Skeletal muscle satellite cell (primary cell): ENCODE measurements around the gene PRAMEF12.

Experiments used
- H3K27me3 ChIP-seq: 2 replicates; pipeline ENCODE4 v1.7.0; 2013; ENCODE audit warnings: low read length; ENCODE audit not compliant: control insufficient read depth, insufficient read depth
- H3K36me3 ChIP-seq: 2 replicates; pipeline ENCODE4 v1.7.0; 2013; ENCODE audit warnings: mild to moderate bottlenecking, control low read depth, low read length; ENCODE audit not compliant: insufficient read depth
- H3K4me1 ChIP-seq: 2 replicates; pipeline ENCODE4 v1.7.0; 2013; ENCODE audit warnings: low read length; ENCODE audit not compliant: control insufficient read depth, insufficient read depth
- H3K4me2 ChIP-seq: 2 replicates; pipeline ENCODE4 v1.7.0; 2013; ENCODE audit warnings: mild to moderate bottlenecking, low read length
- H3K4me3 ChIP-seq: 2 replicates; pipeline ENCODE4 v1.7.0; 2013; ENCODE audit warnings: low read length
- H3K9ac ChIP-seq: 2 replicates; pipeline ENCODE4 v1.7.0; 2013; ENCODE audit warnings: mild to moderate bottlenecking, low read depth, low read length, moderate library complexity
- H3K9me3 ChIP-seq: replicated peaks from 2 replicates; pipeline ENCODE4 v1.7.0; 2013; ENCODE audit warnings: mild to moderate bottlenecking, control low read depth, low read length

The PRAMEF12 gene

DNA sequence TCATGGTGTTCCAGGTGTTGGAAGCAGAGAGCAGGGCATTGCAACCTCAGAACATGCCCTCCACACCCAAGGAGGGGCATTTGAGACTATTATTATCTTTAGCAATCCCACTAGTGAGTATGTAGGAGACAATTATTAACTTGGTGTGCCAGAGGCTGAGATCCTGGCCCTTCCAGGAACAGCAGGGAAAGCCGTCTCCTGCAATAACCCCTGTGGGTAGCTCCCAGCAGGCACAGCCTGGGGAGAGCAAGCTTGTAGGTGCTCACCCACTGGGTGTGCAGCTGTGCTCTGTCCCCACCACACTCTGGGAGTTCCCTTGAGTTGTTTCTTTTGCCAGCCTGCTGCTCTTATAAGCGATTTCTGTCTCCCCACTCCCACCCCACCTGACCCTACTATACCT, 17.3 kb upstream of the PRAMEF12 start:
- H3K36me3 ChIP-seq = no peaks in the 10 kb centered on the region
- H3K4me1 ChIP-seq = no peaks in the 10 kb centered on the region
- H3K4me2 ChIP-seq = no peak overlapping the region
- no peak overlapping the region for H3K9ac ChIP-seq
- H3K4me3 ChIP-seq = no peak overlapping the region
- no peaks in the 10 kb centered on the region for H3K9me3 ChIP-seq
- H3K27me3 ChIP-seq = no peaks in the 10 kb centered on the region

DNA sequence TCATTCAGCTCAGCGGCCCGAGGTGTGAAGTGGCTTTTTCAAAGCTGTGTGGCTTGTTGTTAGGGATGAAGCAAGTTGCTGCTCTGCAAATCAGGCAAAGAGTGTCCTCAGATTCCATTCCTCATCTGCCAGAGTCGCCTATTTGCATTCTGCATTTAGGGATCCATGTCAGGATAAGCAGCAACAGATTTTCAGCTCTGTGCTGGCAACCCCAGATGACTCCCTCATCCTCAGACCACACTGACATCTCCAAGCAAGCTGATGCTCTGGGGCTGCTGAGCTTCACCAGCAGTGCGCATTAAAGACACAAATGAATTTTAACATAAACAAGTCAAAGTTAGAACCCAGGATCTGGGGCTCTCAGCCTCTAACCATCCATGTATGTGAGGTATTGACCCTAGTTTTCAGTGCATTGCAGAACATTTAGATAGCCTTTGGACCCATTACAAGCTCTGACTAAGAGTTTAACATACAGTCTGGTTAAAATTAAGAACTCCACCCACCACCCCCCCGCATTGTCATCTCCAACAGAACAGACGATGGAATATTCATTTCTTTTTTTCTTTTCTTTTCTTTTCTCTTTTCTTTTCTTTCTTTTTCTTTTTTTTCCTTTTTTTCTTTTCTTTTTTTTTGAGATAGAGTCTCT, 16.6 kb upstream of the PRAMEF12 start:
- Histone ChIP-seq H3K9me3 (no peaks in the 10 kb centered on the region), H3K36me3 (no peaks in the 10 kb centered on the region), H3K4me1 (no peaks in the 10 kb centered on the region), H3K9ac (no peak overlapping the region), H3K4me3 (no peak overlapping the region), H3K27me3 (no peaks in the 10 kb centered on the region), H3K4me2 (no peak overlapping the region)

DNA sequence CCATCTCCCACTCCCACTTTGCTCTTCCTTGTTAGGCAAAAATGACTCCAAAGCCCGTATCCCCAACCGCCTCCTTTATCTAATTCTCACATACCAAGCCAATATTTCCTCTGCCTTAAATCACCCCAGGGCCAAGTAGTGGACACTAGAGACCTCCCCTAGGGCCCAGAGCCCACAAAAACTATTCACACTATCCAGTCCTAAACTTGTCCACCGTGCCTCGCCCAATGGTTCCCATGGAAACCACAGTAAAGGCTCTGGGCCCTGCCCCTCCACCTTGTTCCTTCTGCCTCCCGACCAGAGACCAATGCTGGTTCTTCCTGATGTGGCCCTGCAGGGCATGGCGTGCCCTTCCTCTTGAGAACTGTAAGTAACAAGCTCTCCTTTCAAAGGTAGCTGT, 15.7 kb upstream of the PRAMEF12 start:
- no peak overlapping the region for H3K4me2 ChIP-seq
- no peak overlapping the region for H3K9ac ChIP-seq
- no peaks in the 10 kb centered on the region for H3K4me1 ChIP-seq
- no peaks in the 10 kb centered on the region for H3K9me3 ChIP-seq
- no peak overlapping the region for H3K4me3 ChIP-seq
- no peaks in the 10 kb centered on the region for H3K36me3 ChIP-seq
- no peaks in the 10 kb centered on the region for H3K27me3 ChIP-seq

DNA sequence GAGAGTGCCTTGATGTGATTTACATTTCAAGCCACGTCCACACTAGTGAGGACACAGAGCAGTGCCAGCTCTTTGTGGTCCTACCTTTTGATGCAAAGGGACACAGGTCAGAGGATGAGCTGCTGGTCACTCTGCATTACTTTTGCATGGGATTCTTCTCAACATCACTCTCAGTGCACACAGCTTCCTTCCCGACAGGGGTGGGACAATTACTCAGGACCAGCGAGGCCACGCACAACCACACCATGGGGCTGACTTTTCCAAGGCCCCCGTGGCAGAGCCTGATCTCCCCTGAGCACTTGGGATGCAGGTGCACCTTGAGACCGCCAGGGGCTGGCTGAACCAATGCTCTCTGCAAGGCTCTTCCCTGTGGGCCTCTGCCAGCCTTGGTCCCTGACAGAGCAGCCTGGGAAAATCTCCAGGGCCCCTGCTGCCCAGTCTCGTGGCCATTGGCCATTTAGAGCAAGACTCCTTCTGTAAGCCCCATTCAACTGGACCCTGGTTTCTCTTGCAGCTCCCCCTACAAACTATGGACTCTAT, 13.2 kb upstream of the PRAMEF12 start:
- H3K4me3 ChIP-seq = no peak overlapping the region
- no peak overlapping the region for H3K4me2 ChIP-seq
- no peaks in the 10 kb centered on the region for H3K9me3 ChIP-seq
- no peak overlapping the region for H3K9ac ChIP-seq
- no peaks in the 10 kb centered on the region for H3K27me3 ChIP-seq
- no peaks in the 10 kb centered on the region for H3K4me1 ChIP-seq
- no peaks in the 10 kb centered on the region for H3K36me3 ChIP-seq

DNA sequence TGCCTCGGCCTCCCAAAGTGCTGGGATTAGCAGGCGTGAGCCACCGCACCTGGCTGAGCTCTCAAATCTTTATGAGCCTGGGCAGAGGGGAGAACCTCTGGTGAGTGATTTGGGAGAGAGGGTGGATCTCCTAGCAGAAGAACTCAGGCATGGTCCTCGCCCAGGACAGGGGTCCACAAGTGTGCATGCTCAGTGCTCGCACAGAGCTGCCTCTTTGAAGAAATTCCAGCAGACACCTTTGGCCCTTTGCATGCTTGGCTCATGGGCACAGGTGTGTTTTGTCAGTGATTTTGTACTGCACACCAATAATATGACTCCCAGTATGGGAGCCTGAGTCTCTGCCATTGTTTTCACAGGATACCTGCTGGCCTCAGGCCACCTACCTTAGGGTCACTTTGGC, 11.8 kb upstream of the PRAMEF12 start:
- Histone ChIP-seq H3K27me3 (no peaks in the 10 kb centered on the region), H3K36me3 (no peaks in the 10 kb centered on the region), H3K9ac (no peak overlapping the region), H3K4me1 (no peaks in the 10 kb centered on the region), H3K4me3 (no peak overlapping the region), H3K4me2 (no peak overlapping the region), H3K9me3 (no peaks in the 10 kb centered on the region)

DNA sequence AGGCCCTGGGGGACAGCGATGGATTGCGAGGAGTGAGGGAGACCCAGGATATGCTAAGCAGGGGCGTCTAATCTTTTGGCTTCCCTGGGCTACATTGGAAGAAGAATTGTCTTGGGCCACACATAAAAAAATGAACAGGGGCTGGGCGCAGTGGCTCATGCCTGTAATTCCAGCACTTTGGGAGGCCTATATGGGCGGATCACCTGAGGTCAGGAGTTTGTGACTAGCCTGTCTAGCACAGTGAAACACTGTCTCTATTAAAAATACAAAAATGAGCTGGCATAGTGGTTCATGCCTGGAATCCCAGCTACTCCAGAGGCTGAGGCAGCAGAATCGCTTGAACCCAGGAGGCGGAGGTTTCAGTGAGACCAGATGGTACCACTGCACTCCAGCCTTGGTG, 10.8 kb upstream of the PRAMEF12 start:
- no peak overlapping the region for H3K9ac ChIP-seq
- H3K4me3 ChIP-seq = no peak overlapping the region
- no peaks in the 10 kb centered on the region for H3K4me1 ChIP-seq
- no peak overlapping the region for H3K4me2 ChIP-seq
- H3K9me3 ChIP-seq = no peaks in the 10 kb centered on the region
- H3K27me3 ChIP-seq = no peaks in the 10 kb centered on the region
- no peaks in the 10 kb centered on the region for H3K36me3 ChIP-seq

DNA sequence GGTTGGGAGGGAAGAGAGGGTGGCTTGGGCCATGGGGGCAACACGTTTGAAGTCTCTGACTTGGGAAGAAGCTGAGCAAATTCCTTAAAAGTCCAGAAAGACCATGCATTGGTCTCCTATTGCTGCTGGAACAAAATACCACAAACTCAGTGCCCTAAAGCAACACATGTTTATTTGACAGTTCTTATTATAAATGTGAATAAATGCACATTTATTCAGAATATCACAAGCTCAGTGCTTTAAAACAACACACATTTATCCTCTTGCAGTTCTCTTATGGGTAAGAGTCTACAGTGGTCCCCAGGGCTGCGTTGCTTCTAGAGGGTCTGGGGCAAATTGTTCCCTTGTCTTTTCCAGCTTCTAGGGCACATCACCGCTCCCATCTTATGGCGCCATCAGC, 10.1 kb upstream of the PRAMEF12 start:
- H3K4me1 ChIP-seq = no peaks in the 10 kb centered on the region
- no peaks in the 10 kb centered on the region for H3K27me3 ChIP-seq
- H3K4me2 ChIP-seq = no peak overlapping the region
- no peaks in the 10 kb centered on the region for H3K36me3 ChIP-seq
- H3K4me3 ChIP-seq = no peak overlapping the region
- no peak overlapping the region for H3K9ac ChIP-seq
- H3K9me3 ChIP-seq = no peaks in the 10 kb centered on the region

DNA sequence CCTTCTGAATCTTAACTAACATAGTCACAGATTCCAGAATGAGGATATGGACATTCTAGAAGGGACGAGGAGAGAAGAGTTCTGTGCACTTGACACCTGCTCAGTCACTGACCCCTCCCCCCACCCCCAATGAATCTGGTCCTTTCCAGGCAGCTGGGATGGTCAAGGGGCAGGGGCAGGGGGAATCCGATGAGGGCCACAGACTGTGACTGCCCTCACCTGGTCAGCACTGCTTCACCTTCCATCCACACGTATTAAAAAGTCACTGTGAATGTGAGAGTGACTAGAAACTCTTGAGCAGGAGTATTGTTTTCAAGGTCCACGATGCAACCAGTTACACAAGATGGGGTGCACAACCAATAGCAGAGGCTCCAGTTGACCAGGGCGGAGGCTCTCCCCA, 9.5 kb upstream of the PRAMEF12 start:
- H3K4me3 ChIP-seq = no peak overlapping the region
- H3K9ac ChIP-seq = no peak overlapping the region
- no peaks in the 10 kb centered on the region for H3K36me3 ChIP-seq
- no peaks in the 10 kb centered on the region for H3K9me3 ChIP-seq
- H3K4me2 ChIP-seq = no peak overlapping the region
- no peaks in the 10 kb centered on the region for H3K4me1 ChIP-seq
- no peaks in the 10 kb centered on the region for H3K27me3 ChIP-seq

DNA sequence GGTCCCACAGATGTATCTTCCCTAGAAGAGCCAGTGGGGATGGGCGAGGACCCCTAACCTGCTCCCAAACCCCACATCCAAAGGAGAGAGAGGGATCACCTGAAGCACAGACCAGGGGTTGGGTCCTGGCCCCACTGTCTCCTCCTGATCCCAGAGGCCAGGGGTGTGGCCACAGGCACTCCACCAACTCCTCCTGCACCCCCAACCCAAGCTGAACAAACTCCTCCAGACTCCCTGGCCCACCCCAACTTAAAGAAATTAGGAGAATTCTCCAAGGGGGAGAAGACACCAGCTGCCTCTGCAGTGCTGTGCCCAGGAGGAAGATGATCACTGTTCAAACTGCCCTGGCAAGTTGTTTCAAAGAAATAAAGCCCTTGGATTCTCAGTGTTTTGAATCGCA, 4.5 kb upstream of the PRAMEF12 start:
- no peaks in the 10 kb centered on the region for H3K36me3 ChIP-seq
- no peaks in the 10 kb centered on the region for H3K4me1 ChIP-seq
- no peak overlapping the region for H3K4me2 ChIP-seq
- no peak overlapping the region for H3K9ac ChIP-seq
- no peak overlapping the region for H3K4me3 ChIP-seq
- H3K9me3 ChIP-seq = no peaks in the 10 kb centered on the region
- H3K27me3 ChIP-seq = no peaks in the 10 kb centered on the region

DNA sequence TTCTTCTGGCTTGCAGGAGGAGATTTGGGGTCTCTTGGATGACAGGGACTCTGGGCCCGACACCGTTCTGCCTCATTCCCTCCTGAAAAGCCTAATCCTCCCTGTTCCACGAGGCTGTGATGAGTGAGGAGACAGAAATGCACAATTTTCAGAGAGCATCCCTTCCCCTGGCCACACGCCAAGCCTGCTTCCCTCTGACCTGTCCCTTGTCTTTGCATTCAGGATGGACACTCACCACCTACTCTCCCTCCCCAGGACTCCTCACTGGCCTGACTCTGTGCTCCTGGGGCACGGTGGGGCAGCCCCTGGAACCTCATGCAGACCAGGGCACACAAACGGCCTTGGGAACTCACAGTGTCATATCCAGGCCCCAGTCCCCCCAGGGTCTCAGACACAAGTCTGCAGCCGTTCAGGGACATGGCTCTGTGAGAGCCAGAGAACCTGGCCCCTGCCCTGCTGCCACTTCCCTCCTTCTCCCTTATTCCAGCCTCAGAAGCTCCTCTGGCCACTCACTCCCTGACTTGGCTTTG, 3.5 kb upstream of the PRAMEF12 start:
- no peaks in the 10 kb centered on the region for H3K27me3 ChIP-seq
- H3K9me3 ChIP-seq = no peaks in the 10 kb centered on the region
- no peaks in the 10 kb centered on the region for H3K4me1 ChIP-seq
- H3K4me3 ChIP-seq = no peak overlapping the region
- no peak overlapping the region for H3K4me2 ChIP-seq
- no peaks in the 10 kb centered on the region for H3K36me3 ChIP-seq
- no peak overlapping the region for H3K9ac ChIP-seq

DNA sequence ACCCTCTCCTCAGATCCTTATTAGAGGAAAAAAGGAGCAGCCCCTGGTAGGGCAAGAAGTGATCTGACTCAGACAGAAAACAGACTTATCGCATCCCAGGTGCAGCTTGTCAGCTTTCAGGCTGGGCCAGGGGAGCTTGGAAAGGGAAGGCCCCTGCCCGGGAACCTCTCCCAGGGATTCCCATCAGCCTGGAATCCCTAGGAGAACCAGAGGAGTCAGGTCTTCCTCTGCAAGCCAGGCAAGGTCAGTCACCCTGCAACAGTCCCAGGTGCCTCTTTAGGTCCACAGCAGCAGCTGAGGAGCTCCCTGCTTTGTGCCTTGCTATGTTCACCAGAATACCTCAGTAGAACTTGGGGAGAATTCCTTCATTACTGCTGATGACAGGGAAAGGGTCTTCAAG, 2.9 kb upstream of the PRAMEF12 start:
- Histone ChIP-seq H3K36me3 (no peaks in the 10 kb centered on the region), H3K27me3 (no peaks in the 10 kb centered on the region), H3K9me3 (peaks cover 3% of the 10 kb centered on the region), H3K4me1 (no peaks in the 10 kb centered on the region), H3K9ac (no peak overlapping the region), H3K4me3 (no peak overlapping the region), H3K4me2 (no peak overlapping the region)

DNA sequence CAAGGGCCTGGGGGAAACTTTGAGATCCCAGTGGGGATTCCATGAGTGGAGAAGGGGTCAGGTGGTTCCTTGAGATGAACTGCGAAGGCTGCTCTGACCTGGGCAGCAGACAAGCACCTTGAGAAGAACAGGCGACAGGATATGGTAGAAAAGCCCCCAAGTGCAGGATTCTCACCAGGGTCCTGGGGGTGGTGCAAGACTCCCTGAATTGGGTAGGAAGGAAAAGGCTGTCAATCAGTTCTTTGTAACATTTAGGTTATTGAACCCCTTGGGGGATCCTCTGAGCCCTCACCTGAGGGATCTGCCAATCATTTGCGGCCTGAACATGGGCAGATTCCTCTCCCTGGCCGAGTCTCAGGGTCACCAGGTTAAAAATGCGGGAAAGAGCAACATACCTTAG, 2.4 kb upstream of the PRAMEF12 start:
- Histone ChIP-seq H3K9ac (no peak overlapping the region), H3K4me3 (no peak overlapping the region), H3K4me2 (no peak overlapping the region), H3K4me1 (no peaks in the 10 kb centered on the region), H3K36me3 (no peaks in the 10 kb centered on the region), H3K27me3 (no peaks in the 10 kb centered on the region), H3K9me3 (peaks cover 3% of the 10 kb centered on the region)
